ENCODE data around the gene RNF135.
"Not testable (repeated sequence)": the region's sequence is repeated elsewhere in the genome, so short reads cannot be mapped to it uniquely, and the experiment has no call there.

The RNF135 gene, protein sequence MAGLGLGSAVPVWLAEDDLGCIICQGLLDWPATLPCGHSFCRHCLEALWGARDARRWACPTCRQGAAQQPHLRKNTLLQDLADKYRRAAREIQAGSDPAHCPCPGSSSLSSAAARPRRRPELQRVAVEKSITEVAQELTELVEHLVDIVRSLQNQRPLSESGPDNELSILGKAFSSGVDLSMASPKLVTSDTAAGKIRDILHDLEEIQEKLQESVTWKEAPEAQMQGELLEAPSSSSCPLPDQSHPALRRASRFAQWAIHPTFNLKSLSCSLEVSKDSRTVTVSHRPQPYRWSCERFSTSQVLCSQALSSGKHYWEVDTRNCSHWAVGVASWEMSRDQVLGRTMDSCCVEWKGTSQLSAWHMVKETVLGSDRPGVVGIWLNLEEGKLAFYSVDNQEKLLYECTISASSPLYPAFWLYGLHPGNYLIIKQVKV

DNA sequence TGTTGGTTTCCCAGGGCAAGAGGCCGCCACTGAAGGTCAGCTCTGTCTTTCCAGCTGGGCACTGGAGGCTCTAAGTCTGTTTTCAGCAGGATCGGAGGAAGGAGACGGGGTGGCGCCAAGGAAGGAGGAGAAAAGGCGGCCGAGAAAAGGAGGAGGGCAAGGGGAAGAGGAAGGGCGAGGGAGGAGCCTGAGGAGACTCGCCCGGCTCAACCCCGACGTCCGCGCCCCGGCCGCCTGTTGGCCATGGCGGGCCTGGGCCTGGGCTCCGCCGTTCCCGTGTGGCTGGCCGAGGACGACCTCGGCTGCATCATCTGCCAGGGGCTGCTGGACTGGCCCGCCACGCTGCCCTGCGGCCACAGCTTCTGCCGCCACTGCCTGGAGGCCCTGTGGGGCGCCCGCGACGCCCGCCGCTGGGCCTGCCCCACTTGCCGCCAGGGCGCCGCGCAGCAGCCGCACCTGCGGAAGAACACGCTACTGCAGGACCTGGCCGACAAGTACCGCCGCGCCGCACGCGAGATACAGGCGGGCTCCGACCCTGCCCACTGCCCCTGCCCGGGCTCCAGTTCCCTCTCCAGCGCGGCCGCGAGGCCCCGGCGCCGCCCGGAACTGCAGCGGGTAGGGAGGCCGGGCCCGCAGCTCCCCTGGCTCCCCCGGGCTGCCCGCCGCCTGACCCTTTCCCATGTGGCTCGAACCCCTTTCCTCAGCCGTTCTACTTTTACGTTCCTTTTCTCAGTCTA, at the start of gene RNF135:
Gene RNF135 (plus strand): TSS at position 209 of the 737 bp plus-strand sequence. CDS start 35 bp downstream, at position 244.
- peak; percentile 10 for DNase-seq (ENCODE audit: low read depth, low spot score)

DNA sequence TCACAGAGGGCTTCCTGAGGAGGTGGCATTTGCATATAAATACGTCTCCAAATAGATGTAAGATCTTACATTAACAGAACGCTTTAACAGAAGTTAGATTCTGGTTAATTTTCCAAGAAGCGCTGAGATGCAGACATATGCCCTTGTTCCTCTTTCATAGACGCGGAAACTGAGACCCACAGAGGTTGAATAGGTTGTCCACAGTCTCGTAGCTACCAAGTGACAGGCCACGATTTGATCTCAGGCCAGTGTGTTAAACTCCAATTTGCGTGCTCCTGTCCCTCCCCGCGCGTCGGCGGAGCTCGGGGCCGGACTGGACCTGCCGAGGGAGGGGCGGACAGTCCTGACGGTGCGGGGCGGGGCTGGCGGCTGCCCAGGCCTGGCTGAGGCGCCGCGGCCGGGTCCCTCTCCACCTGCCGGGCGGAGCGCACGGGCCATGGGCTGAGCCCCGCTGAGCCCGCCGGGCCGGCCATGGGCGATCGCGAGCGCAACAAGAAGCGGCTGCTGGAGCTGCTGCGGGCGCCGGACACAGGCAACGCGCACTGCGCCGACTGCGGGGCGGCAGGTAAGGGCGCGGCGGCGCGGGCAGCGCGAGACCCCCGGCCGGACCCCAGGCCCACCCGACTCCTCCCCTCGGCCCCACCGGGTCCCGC, 49.2 kb upstream of the RNF135 start, which contains the start of gene ADAP2:
Gene ADAP2 (plus strand): TSS at position 402 of the 653 bp plus-strand sequence. CDS start 70 bp downstream, at position 472.
- DNase-seq (ENCODE audit: low read depth, low spot score) = no peak

DNA sequence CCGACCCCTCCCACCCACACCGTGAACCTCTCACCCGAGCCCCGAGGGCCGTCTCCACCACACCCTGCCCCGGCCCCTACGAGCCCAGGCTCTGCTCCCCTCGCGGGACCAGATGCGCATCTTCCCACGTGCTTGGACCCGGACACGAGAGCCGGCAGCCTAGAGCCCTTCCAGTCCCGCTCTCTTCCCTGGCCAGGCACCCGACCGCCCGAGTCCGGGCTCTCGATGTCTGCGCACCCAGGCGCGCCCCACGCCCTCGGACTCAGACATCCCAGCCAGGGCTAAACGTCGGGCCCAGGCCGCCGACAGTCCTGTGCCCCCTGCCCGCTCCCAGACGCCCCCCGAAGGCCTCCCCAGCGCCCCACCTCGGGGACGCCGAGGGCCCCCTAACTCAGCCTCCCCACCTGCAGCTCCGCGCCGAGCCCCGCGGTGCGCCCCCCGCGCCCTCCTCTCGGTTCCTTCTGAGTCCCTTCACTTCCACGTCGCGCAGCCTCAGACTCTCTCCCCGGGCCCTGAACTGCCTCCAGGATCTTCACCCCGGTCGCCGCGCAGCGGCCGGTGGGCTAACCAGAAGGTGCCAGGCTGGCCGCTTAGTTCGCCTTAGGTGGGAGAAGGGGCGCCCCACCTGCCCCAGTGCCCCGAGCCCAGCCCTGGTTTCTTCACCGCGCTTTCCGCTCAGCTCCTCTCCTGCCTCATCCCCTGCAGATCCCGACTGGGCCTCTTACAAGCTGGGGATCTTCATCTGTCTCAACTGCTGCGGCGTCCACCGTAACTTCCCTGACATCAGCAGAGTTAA, 48.4 kb upstream of the RNF135 start:
- DNase-seq (ENCODE audit: low read depth, low spot score) = no peak

DNA sequence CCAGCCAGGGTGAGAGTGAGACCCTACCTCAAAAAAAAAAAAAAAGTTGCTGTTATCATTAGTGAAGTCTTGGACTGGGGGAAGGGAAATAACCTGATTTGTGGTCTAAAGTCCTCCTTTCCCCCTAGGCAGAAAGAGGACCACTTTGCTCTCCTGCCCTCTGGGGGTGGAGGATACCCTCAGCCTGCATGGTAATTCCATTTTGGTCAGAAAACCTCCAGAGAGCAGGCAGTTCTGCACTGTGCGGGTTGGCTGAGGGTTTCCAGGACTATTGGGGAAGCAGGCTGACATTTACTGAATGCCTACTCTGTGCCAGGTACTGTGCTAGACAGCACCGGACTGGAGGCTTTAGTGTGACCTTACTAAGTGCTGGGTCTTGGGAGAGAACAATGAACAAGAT, 46.5 kb upstream of the RNF135 start:
- no peak for DNase-seq (ENCODE audit: low read depth, low spot score)

DNA sequence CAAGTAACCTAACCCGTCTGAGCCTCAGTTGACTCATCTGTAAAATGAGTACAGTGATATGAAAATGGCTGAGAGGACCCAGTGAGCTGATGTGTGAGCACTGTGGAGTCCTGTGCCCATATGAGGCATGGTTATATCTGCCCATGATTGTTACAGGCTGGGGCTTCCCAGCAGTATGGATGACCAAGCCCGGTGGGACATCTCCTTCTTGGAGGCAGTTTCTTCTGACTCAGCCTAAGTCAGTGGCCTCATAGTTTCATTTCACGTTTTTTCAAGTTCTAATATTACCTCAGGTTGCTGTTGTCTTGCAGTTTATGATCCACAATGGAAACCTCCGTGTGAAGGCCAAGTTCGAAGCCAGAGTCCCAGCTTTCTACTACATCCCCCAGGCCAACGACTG, 44.3 kb upstream of the RNF135 start:
- no peak for DNase-seq (ENCODE audit: low read depth, low spot score)

DNA sequence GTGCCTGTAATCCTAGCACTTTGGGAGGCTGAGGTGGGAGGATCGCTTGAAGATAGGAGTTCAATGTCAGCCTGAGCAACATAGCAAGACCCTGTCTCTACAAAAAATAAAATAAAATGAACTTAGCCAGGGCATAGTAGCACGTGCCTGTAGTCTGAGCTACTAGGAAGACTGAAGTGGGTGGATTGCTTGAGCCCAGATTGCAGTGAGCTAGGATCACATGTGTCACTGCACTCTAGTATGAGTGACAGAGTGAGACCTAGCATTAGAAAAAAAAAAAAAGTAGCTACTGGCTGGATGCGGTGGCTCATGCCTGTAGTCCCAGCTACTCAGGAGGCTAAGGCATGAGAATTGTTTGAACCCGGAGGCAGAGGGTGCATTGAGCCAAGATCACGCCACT, 43.1 kb upstream of the RNF135 start:
- no peak for DNase-seq (ENCODE audit: low read depth, low spot score)

DNA sequence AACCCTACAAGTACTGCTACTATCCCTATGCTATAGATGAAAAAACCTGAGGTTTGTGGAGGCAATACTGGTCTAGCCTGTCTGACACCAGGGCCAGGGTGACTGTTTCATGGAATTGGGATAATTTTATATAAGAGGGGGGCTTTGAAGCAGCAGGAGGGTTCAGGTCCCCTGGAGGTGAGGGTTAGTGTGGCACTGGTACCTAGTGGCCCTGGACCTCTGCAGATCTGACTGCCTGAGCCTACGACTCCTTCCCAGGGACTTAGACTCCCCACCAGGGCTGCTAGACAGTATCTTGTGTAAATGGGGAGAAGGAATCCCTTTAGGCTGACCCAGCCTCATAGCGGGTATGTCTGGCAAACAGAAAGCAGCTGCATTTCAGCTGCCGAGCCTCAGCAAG, 42.3 kb upstream of the RNF135 start:
- no peak for DNase-seq (ENCODE audit: low read depth, low spot score)

DNA sequence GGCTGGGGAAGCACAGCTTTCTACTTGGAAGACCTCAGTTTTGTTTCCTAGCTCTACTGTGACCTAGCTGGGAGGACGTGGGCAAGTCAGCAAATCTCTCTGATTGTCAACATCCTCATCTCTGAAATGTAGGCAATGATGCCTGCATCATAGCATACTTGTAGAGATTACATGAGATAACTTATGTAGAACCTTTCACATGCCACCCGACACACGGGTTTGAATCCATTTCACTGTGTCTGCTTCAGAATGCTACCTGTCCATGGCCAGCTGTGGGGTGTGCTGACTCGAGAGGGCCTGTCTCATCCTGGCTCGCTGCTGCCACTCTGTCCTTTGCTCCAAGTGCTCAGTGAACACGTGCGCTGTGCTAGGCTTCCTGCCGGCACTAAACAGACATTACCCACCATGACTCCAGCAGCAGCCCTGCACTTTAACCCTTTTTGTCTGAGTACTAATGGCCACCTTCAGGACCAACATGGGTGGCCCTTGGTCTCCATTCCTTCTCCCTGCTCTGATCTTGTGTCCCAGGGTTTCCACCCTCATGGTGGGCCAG, 41.7 kb upstream of the RNF135 start:
- DNase-seq (ENCODE audit: low read depth, low spot score) = no peak

DNA sequence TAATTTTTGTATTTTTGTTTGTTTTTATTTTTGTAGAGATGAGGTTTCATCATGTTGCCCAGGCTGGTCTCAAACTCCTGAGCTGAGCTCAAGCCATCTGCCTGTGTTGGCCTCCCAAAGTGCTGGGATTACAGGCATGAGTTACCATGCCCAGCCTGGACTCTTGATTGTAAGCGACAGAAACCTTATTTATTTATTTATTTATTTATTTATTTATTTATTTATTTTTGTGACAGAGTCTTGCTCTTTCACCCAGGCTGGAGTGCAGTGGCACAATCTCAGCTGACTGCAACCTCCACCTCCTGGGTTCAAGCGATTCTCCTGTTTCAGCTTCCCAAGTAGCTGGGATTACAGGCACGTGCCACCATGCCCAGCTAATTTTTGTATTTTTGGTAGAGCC, 41.0 kb upstream of the RNF135 start:
- DNase-seq (ENCODE audit: low read depth, low spot score) = not testable (repeated sequence)

DNA sequence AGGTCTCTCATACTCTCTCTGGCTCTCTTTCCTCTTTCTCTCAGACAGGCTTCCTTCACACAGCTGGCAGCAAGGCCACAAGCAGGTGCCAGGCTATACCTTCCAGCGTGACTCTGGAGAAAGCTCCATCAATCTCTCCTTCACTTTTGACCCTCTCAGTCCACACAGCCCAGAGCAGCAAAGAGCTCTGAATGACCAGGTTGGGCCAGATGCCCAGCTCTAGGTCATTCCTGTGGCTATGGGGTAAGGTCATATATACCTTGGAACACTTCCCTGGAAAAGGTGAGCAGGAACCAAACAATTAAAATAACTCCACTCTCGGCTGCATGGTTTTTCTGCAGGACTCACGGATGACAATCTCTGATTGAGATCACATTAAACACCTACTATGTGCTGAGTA, 40.3 kb upstream of the RNF135 start:
- DNase-seq (ENCODE audit: low read depth, low spot score) = no peak

DNA sequence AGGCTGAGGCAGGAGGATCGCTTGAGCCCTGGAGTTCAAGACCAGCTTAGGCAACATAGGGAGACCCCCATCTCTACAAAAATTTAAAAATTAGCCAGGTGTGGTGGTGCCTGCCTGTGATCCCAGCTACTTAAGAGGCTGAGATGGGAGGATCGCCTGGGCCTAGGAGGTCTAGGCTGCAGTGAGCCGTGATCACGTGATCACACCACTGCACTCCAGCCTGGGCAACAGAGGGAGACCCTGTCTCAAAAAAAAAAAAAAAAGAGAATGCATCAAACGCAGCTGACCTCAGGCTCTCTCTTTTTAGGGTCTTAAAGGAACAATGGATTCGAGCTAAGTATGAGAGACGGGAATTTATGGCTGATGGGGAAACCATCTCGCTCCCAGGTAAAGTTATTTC, 39.3 kb upstream of the RNF135 start:
- DNase-seq (ENCODE audit: low read depth, low spot score) = not testable (repeated sequence)

DNA sequence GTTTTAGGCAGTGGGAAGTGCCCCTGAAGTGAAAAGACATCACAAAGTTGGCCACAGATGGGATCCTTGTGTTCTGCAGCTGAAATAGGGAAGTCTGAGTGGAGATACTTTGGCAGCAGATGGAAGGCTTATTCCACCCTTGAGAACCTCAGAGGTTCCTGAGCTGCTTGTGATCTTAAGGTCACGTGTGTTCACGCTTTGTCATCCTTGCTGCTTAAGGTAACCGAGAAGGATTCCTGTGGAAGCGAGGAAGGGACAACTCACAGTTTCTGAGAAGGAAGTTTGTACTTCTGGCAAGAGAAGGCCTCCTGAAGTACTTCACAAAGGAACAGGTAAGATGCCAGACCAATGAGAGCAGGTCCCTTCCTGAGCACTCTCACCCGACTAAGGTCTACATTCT, 36.9 kb upstream of the RNF135 start:
- no peak for DNase-seq (ENCODE audit: low read depth, low spot score)

DNA sequence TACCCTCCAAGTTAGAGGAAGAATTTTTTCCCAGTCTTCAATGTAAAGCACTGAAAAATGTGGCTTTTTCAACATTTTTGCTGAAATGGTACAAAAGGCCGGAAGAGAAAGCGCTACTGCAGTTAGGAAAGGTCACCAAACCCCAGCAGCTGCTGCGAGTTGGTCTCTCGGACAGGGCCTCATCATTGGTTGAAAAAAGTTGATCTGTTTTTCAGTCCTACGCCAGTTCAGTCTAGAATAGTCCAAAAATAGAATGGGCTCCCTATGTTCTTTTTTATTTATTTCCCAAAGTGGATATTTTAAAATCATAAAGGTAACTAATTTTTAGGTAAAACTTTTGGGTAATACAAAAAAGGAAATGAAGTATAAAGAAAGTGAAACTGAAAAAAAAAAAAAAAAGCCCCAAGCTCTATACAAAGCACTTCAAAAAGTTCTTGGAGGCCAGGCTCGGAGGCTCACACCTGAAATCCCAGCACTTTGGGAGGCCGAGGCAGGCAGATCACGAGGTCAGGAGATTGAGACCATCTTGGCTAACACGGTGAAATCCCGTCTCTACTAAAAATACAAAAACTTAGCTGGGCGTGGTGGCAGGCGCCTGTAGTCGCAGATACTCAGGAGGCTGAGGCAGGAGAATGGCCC, 31.7 kb upstream of the RNF135 start:
- DNase-seq (ENCODE audit: low read depth, low spot score) = no peak

DNA sequence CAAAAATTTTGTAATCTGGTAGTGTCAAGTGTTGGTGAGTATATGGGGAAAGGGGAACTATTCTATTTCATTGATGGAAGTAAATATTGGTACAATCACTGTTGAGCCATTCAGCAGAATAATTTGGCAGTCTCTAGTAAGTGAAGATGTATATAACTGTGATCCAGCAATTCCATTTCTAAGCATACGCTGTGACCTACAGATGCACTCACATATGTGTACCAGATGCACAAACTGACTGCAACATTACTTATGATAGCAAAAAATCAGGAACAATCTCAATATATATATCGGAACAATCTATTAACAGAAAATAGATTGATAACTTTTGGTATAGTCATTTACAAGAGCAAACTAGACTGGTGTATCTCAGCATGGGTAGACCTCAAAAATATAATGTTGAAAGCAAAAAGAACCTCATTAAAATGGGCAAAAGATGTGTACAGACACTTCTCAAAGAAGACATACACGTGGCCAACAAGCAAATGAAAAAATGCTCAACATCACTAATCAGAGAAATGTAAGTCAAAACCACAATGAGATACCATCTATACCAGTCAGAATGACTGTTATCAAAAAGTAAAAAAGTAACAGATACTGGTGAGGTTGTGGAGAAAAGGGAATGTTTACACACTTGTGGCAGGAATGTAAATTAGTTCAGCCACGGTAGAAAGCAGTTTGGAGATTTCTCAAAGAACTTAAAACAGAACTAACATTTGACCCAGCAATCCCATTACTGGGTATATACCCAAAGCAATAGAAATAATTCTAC, 28.3 kb upstream of the RNF135 start:
- DNase-seq (ENCODE audit: low read depth, low spot score) = no peak

DNA sequence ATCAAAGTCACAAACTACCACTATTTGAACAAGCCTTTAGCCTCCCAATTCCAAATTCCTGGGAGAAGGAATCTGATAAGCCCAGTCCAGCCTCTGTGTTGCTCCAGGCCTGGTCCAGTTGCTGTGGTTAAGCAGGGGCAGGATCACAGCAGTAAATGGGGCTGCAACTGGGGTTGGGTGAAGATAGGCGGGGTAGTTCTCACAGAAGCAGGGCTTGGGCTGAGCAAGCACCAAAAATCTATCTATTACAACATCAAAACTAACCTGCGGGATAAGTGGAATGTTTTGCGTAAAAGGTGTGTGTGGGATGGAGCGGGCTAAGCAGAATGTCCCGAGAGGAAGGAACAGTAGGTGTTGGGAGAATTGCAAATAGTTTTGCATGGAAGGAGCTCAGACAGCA, 23.0 kb upstream of the RNF135 start:
- DNase-seq (ENCODE audit: low read depth, low spot score) = no peak

DNA sequence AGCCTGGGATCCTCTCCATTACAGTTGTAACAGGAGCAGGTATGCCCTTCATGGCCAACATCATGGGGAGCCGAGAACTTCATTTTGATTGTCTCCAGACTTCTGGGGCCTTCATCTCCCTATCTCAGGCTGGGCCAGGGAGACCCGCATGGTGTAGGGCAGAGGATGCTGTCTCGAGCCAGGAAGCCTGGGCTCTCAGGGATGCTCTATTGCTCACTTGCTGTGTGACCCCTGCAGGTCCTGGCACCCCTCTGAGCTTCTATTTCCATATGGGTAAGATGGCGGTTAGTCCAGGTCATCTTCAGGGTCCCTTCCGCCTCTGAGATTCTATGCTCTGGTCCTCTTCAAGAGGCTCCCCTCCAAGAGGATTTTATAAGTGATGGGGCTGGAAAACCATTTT, 20.6 kb upstream of the RNF135 start:
- no peak for DNase-seq (ENCODE audit: low read depth, low spot score)

DNA sequence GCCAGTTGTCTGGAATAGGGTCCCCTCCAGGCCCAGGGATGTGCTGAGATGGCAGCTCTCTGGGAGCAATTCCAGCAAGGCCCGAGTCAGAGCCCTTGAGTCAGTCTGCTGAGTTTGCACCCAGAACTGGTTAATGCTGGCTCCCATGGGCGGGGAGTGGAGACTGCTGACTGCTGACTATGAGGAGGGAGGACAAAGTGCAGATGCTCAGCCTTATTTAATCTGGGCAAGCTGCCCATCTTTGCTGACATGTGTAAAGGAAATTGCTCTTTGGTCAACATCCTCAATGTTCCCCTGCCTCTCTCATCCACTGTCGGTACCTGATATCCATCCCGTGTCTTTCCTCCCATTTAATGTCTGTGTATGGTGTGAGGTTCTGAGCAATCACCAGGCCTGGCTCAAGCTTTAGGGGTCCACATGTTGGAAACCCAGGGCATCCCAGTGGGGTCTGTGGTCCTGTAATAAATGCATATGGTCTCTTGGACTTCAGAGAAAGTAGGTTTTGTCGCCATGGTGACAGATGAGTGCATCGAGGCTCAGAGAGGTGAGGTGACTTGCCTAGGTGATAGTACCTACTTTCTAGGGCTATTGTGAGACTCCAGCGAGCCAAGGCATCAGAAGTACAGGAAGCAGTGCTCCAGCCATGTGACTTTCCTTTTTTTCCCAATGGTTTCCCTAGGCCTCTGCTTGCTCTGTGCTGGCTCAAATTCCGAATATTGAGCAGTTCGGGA, 20.0 kb upstream of the RNF135 start:
- DNase-seq (ENCODE audit: low read depth, low spot score) = no peak

DNA sequence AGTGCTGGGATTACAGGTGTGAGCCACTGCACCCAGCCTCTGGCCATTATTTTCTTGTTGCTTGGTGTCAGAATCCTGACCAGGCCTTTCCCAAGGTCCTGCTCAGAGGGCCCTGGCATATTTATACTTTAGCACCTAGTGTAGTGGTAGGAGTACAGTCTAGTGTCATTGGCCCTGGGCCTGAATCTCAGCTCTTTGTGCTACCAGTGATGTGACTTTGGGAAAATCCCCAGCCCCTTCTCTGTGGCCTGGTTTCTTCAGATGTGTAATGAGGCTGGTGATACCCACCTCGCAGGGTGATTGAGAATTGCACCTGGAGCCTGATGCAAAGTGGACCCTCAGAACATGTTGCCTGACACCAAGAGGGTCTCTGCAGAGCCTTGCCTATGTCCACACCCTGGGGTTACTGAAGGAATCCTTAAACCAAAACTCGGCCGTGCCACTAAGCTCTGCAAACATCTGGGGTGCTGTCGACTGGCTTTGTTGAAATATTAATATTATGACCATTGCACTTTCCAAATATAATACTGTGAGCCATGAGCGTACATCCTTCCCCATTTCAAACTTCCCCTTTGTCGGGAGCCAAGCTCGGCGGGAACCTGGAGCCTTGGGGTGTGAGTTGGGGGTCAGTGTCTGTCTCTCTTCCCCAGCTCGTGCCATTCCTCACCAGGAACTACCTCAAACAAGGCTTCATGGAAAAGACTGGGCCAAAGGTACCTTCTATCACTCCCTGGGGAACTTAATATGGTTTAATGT, 18.0 kb upstream of the RNF135 start:
- no peak for DNase-seq (ENCODE audit: low read depth, low spot score)

Measured in activated CD4-positive, CD25-positive, alpha-beta regulatory T cell treated with anti-CD3 and anti-CD28 coated beads, Interleukin-2, amount 50 U/mL, for 16 hours (primary cell).